Fibroblast of skin of scalp (primary cell): ENCODE data around the gene TIMM44.
"Not testable (repeated sequence)": the region's sequence is repeated elsewhere in the genome, so short reads cannot be mapped to it uniquely, and the experiment has no call there.

Experiments
- DNase-seq: peaks from one replicate; pipeline ENCODE4 v3.0.0-alpha.2; 2013

The TIMM44 gene

GRCh38 chr19:7924241-7924640 is 19.2 kb downstream of the TIMM44 start:
- no peak for DNase-seq

DNA sequence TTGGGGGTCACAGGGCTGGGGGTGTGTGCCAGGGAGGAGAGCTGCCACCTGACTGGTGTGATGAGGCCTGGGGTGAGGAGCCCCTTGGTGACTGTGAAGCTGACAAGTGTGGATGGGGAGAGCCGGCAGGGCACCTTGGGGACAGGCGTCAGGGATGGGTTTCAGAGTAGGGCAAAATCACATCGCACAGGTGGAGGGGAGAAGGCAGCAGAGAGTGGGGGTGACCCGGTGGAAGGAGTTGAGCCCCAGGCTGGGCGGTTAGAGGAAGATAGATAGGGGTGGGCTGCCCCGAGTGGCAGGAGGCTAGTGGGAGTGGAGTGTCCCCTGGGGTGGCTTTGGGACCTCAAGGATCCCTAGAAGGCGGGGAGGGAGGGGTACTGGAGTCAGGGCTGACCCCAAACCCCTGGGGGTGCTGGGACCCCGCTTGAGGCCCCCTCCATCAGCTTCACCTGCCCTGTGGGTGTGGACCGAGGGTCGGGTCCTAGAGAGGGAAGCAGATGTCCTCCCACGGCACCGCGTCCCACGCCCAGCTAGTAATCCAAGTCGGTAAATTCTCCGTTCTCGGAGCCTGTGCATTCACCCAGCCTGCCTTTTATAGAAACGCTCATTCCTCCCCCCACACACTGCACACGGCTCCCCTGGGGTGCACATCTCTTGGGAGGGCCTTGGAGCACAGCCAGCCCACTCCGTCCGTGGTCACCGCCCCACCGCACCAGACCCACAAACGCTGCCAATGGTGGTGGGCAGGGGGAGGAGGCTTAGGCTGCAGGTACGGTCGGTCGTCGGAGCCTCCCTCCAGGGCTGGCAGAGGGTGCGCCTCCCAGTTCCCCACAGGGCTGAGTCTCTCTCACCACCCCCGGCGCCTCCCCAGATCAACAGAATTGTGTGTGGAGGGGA is 19.9 kb downstream of the TIMM44 start:
- no peak for DNase-seq

GRCh38 chr19:7922836-7923195 is 20.6 kb downstream of the TIMM44 start:
- DNase-seq: no peak

GRCh38 chr19:7921967-7922835 is 21.3 kb downstream of the TIMM44 start:
- DNase-seq: no peak

GRCh38 chr19:7921302-7921966 is 22.0 kb downstream of the TIMM44 start:
- DNase-seq: no peak

GRCh38 chr19:7920519-7921301 is 22.8 kb downstream of the TIMM44 start:
- DNase-seq: peak; percentile 97

- DNase-seq: peak; percentile 96
These were observed 23.6 kb downstream of the TIMM44 start, which contains the start of gene SNAPC2 for GRCh38 chr19:7919610-7920518. Gene SNAPC2 (plus strand): TSS chr19:7920338. CDS start chr19:7920367, 29 bp downstream.

- DNase-seq: no peak
These were observed 24.6 kb downstream of the TIMM44 start for GRCh38 chr19:7918615-7919421.

DNA sequence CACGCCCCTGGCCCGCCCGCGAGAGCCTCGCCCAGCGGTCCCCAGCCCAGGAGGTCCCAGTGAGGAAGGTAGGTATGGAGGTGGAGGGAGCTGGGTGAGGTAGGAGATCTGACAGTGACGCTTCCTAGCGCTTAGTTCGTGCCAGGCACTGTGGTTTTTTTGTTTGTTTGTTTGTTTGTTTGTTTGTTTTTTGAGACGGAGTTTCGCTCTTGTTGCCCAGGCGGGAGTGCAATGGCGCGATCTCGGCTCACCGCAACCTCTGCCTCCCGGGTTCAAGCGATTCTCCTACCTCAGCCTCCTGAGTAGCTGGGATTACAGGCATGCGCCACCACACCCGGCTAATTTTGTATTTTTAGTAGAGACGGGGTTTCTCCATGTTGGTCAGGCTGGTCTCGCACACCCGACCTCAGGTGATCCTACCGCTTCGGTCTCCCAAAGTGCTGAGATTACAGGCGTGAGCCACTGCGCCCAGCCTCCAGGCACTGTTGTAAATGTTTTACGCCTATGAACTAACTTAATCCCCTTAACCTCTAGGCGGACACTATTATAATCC is 25.3 kb downstream of the TIMM44 start:
- DNase-seq: not testable (repeated sequence)

DNA sequence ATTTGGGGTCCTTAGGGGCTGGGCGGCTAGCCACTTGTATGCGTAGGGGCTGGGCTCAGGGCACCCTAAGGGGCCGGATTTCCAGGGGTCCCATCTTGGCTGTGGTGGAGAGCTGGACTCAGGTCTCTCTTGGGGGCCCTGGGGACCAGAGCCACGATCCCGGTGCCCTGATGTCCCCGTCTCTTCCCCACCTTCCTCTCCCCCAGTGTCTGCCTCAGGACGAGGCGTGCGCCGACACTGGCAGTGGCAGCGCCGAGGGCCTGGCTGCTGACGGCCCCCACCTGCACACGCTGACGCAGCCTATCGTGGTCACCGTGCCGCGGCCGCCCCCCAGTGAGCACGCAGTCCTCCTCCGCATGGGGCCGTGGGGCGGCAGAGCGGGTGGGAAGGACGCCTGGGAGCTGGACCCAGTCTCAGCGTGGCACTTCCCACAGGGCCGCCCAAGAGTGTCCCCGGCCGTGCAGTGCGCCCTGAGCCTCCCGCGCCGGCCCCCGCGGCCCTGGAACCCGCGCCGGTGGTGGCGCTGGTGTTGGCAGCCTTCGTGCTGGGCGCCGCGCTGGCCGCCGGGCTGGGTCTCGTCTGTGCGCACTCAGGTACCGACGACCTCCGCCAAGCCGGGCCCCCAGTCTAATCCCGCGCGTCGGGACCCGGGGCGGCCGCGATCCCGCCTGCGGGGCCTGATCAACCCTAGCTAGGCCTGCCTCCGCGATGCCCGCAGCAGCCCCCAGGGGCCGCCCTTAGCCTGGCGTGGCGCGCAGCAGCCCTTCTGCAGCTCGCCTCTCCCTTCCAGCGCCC is 26.0 kb downstream of the TIMM44 start:
- DNase-seq: peak; percentile 44

- no peak for DNase-seq
These were observed 26.6 kb downstream of the TIMM44 start for GRCh38 chr19:7916955-7917266.

GRCh38 chr19:7916103-7916954 is 27.1 kb downstream of the TIMM44 start:
- no peak for DNase-seq

DNA sequence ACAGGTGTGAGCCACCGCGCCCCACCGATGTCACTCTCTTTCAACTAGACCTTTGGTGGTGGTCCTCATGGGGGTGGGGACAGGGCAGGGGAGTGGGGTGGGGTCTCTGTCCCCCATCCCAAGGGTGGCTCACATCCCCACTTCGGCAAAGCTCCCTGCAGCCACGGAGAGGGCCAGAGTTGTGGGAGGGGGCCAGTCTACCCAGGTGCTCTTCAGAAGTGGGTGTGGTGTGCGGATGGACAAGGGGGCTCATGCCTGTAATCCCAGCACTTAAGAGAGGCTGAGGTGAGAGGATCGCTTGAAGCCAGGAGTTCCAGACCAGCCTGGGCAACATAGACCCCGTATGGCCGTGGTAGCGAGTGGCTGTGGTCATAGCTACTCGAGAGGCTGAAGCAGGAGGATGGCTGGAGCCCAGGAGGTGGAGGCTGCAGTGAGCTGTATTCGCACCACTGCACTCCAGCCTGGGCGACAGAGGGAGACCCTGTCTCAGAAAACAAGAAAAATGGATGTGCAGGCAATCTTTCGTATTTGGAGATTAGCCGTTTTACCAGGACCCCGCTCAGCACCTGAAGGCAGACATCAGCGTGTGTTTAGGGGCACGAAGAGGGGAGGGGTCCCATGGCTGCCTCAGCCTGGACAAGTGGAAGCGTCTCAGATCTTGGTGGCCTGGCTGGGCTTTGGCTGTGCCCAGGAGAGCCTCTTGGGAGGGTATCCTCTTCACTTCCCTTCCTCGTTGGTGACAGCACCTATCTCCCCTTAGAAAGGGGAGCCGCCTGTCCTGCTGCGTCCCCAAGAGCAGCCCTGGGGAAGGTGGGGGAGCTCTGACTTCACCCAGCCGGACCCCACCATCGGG is 28.0 kb downstream of the TIMM44 start:
- no peak for DNase-seq

DNA sequence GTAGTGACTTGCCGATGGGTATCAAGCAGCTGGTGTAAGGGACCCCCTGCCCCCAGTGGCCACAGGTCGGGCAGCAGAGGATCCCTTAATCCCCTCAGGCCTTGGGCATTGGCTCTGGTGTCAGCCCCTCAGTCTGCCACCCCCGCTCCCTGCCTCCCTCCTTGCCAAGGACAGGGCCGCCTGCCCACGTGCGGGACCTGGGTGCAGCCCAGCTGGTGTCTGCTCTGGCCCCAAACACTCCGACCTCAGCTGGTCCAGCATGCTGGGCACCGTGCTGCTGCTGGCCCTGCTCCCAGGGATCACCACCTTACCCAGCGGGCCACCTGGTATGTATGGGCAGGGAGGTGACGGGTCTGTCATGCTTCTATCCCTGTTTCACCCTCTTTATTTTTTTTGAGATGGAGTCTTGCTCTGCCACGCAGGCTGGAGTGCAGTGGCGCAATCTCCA is 28.8 kb downstream of the TIMM44 start, which contains the start of gene TGFBR3L:
Gene TGFBR3L, plus strand, starts transcription at position 233 of the 448 bp plus-strand sequence.
- no peak for DNase-seq

GRCh38 chr19:7914099-7914498 is 29.4 kb downstream of the TIMM44 start:
- no peak for DNase-seq

DNA sequence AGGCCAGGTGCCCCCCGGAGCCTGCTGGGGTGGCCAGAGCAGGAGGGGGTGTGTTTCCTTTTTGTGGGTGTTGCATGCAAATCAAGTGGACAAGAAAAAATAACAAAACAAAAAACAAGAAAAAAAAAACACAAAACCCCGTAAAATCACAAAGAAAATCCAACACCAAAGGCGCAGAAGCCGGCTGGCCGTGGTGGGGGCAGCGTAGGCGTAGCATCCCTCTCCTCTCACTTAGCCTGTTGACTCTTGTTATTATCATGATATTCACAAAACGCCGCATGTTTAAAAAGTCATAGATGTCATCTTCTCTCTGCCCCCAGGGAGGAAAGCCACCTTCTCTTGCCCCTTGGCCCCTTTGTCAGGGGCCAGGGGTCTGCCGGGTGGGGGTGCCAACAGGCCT is 29.8 kb downstream of the TIMM44 start:
- no peak for DNase-seq
